ENCODE results near the gene UBE2K.

GRCh38 chr4:39770471-39770870 lies 72.5 kb downstream of the UBE2K start:
- TF ChIP-seq CTCF (IDR thresholded peaks at IDR 0.05) (no peak), POLR2A (IDR thresholded peaks at IDR 0.05) (no peak)

Data from body of pancreas (tissue), 4 donors.